ENCODE results near the gene PEX16.

The PEX16 gene

DNA sequence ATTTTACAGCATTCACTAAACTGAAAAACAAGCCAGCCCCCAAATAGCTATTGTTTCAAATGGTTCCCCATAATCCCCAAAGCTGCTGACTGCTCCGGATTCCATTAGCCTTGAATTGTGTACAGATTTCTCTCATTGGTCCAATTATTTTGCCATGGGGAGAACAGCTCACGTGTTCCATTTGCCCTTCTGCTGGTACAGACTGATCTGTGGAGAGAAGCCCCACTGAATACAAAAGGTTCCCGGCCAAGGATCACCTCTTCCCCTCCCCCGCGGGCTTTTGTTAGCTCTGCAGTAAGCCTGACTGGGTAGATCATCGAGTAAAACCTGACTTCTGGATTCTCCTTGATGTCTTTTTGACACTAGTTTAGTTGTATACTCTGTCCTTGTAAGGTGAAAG is 41.3 kb downstream of the PEX16 start:
- TF ChIP-seq EGR1 (IDR thresholded peaks at IDR 0.05) (no peak), CEBPB (IDR thresholded peaks at IDR 0.05) (no peak), YY1 (IDR thresholded peaks at IDR 0.05; ENCODE audit: low read depth) (no peak), TEAD4 (IDR thresholded peaks at IDR 0.05) (no peak), CREB1 (IDR thresholded peaks at IDR 0.05; ENCODE audit: low read depth) (no peak), TAF1 (IDR thresholded peaks at IDR 0.05; ENCODE audit: low read depth) (no peak), EP300 (IDR thresholded peaks at IDR 0.05; ENCODE audit: borderline replicate concordance) (no peak), ZBTB7A (IDR thresholded peaks at IDR 0.05; ENCODE audit: low read depth) (no peak)
- TF ChIP-seq, protein P1, sequence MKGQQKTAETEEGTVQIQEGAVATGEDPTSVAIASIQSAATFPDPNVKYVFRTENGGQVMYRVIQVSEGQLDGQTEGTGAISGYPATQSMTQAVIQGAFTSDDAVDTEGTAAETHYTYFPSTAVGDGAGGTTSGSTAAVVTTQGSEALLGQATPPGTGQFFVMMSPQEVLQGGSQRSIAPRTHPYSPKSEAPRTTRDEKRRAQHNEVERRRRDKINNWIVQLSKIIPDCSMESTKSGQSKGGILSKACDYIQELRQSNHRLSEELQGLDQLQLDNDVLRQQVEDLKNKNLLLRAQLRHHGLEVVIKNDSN (IDR thresholded peaks at IDR 0.05) = no peak
- TF ChIP-seq, protein P2, sequence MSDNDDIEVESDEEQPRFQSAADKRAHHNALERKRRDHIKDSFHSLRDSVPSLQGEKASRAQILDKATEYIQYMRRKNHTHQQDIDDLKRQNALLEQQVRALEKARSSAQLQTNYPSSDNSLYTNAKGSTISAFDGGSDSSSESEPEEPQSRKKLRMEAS (IDR thresholded peaks at IDR 0.05) = no peak

DNA sequence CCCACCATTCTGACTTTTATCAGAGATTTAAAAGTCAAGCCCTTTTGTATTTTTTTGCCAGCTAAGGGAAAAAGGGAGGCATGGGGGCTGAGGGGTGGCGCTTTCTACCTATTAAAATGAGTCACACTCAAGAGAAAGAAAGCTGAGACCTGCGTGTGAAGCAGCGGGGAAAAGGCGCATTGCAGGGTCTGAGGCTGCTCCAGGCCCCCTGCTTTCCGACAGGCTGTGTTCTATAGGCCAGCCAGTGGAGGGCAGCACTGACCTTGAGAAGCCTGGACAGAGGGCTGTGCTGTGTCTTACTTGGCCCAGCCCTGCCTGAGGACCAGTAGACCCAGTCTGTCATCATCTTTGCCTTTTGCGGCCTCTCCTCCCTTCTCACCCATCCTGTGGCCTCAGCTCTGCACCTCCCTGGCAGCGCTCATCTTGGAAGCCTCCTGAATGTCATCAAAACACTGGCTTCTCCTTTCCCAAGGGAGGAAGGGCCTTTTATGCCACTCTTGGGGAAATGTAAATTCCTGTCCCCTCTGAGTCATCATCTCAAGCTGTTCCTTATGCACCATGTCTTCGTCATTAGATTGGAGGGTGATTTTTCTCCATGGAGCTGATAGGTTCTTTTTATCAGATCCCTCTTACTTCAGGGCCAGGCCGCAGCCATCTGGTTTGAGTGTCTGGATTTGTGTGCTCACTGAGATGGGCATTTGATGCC is 44.9 kb downstream of the PEX16 start:
- TF ChIP-seq RAD21 (IDR thresholded peaks at IDR 0.05; ENCODE audit: low read depth) (peak; percentile 73), TEAD4 (IDR thresholded peaks at IDR 0.05) (no peak)

DNA sequence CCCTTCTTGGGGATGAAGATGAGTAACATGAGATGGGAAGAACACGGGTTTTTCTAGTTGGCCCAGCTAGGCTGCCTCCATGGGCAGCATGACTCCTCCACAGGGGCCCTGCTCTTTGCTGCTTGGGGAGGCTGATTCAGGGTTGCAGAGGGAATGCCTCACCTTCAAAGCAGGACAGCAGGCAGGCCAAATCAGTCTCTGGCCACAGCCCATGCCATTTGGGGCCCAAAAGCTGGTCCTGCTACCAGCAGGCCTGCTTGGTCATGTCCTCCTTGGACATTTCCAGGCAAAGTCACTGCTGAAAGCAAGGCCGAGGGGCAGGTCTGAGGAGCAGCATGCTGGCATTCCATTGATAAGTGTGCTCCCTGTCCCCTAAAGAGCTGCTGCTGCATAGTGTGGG is 46.0 kb downstream of the PEX16 start:
- TF ChIP-seq RAD21 (IDR thresholded peaks at IDR 0.05; ENCODE audit: low read depth) (no peak), ZBTB7A (IDR thresholded peaks at IDR 0.05; ENCODE audit: low read depth) (no peak), YY1 (IDR thresholded peaks at IDR 0.05; ENCODE audit: low read depth) (no peak), EGR1 (IDR thresholded peaks at IDR 0.05) (no peak), EP300 (IDR thresholded peaks at IDR 0.05; ENCODE audit: borderline replicate concordance) (no peak), TAF1 (IDR thresholded peaks at IDR 0.05; ENCODE audit: low read depth) (no peak), CEBPB (IDR thresholded peaks at IDR 0.05) (no peak), TEAD4 (IDR thresholded peaks at IDR 0.05) (no peak), TCF12 (IDR thresholded peaks at IDR 0.05; ENCODE audit: low read depth) (no peak), NFIC (IDR thresholded peaks at IDR 0.05) (no peak), CREB1 (IDR thresholded peaks at IDR 0.05; ENCODE audit: low read depth) (no peak), FOXM1 (IDR thresholded peaks at IDR 0.05; ENCODE audit: borderline replicate concordance, low read depth) (no peak)
- TF ChIP-seq, protein P2 (IDR thresholded peaks at IDR 0.05) = no peak
- TF ChIP-seq, protein P3, sequence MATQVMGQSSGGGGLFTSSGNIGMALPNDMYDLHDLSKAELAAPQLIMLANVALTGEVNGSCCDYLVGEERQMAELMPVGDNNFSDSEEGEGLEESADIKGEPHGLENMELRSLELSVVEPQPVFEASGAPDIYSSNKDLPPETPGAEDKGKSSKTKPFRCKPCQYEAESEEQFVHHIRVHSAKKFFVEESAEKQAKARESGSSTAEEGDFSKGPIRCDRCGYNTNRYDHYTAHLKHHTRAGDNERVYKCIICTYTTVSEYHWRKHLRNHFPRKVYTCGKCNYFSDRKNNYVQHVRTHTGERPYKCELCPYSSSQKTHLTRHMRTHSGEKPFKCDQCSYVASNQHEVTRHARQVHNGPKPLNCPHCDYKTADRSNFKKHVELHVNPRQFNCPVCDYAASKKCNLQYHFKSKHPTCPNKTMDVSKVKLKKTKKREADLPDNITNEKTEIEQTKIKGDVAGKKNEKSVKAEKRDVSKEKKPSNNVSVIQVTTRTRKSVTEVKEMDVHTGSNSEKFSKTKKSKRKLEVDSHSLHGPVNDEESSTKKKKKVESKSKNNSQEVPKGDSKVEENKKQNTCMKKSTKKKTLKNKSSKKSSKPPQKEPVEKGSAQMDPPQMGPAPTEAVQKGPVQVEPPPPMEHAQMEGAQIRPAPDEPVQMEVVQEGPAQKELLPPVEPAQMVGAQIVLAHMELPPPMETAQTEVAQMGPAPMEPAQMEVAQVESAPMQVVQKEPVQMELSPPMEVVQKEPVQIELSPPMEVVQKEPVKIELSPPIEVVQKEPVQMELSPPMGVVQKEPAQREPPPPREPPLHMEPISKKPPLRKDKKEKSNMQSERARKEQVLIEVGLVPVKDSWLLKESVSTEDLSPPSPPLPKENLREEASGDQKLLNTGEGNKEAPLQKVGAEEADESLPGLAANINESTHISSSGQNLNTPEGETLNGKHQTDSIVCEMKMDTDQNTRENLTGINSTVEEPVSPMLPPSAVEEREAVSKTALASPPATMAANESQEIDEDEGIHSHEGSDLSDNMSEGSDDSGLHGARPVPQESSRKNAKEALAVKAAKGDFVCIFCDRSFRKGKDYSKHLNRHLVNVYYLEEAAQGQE (IDR thresholded peaks at IDR 0.05; ENCODE audit: low read depth) = no peak
- TF ChIP-seq, protein P1 (IDR thresholded peaks at IDR 0.05) = no peak

DNA sequence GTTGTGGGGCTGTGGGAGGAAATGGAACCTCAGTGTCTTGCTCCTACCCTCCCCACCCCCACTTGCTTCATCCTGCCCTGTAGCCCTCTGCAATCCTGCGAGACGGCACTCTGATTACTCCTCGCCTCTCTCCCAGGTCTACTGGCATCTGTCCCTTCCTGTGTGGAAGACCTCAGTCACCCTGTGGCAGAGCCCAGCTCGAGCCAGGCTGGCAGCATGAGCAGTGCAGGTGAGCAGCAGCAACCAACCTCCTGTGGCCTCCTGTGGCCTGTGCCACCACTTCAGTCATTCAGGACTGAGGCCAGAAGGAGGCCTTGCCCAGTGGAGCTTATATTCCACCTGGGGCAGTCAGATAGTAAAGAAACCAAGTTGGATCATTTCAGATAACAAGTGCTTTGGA is 47.0 kb downstream of the PEX16 start:
- no peak for TF ChIP-seq EP300 (IDR thresholded peaks at IDR 0.05; ENCODE audit: borderline replicate concordance)
- TF ChIP-seq NFIC (IDR thresholded peaks at IDR 0.05) = no peak
- TF ChIP-seq, protein P3 (IDR thresholded peaks at IDR 0.05; ENCODE audit: low read depth) = no peak
- no peak for TF ChIP-seq TEAD4 (IDR thresholded peaks at IDR 0.05)
- no peak for TF ChIP-seq RAD21 (IDR thresholded peaks at IDR 0.05; ENCODE audit: low read depth)
- TF ChIP-seq TCF12 (IDR thresholded peaks at IDR 0.05; ENCODE audit: low read depth) = no peak
- TF ChIP-seq CEBPB (IDR thresholded peaks at IDR 0.05) = no peak
- TF ChIP-seq EGR1 (IDR thresholded peaks at IDR 0.05) = no peak
- TF ChIP-seq, protein P1 (IDR thresholded peaks at IDR 0.05) = no peak
- no peak for TF ChIP-seq ZBTB7A (IDR thresholded peaks at IDR 0.05; ENCODE audit: low read depth)
- no peak for TF ChIP-seq YY1 (IDR thresholded peaks at IDR 0.05; ENCODE audit: low read depth)
- no peak for TF ChIP-seq FOXM1 (IDR thresholded peaks at IDR 0.05; ENCODE audit: borderline replicate concordance, low read depth)

DNA sequence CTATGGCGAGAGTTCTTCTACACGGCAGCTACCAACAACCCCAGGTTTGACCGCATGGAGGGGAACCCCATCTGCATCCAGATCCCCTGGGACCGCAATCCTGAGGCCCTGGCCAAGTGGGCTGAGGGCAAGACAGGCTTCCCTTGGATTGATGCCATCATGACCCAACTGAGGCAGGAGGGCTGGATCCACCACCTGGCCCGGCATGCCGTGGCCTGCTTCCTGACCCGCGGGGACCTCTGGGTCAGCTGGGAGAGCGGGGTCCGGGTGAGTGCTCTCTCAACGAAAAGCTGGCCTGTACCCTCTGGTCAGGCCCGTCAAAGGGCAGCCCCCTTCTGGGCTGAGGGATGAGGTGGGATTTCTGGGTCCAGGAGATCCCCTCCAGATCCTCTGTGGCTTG is 48.1 kb downstream of the PEX16 start:
- TF ChIP-seq, protein P2 (IDR thresholded peaks at IDR 0.05) = no peak
- TF ChIP-seq EP300 (IDR thresholded peaks at IDR 0.05; ENCODE audit: borderline replicate concordance) = no peak
- TF ChIP-seq TEAD4 (IDR thresholded peaks at IDR 0.05) = no peak
- TF ChIP-seq TAF1 (IDR thresholded peaks at IDR 0.05; ENCODE audit: low read depth) = no peak
- TF ChIP-seq, protein P1 (IDR thresholded peaks at IDR 0.05) = no peak
- no peak for TF ChIP-seq RAD21 (IDR thresholded peaks at IDR 0.05; ENCODE audit: low read depth)
- no peak for TF ChIP-seq YY1 (IDR thresholded peaks at IDR 0.05; ENCODE audit: low read depth)
- TF ChIP-seq TCF12 (IDR thresholded peaks at IDR 0.05; ENCODE audit: low read depth) = no peak
- no peak for TF ChIP-seq CREB1 (IDR thresholded peaks at IDR 0.05; ENCODE audit: low read depth)
- no peak for TF ChIP-seq NFIC (IDR thresholded peaks at IDR 0.05)
- TF ChIP-seq, protein P3 (IDR thresholded peaks at IDR 0.05; ENCODE audit: low read depth) = no peak
- no peak for TF ChIP-seq EGR1 (IDR thresholded peaks at IDR 0.05)
- TF ChIP-seq CEBPB (IDR thresholded peaks at IDR 0.05) = no peak
